Epidermal melanocyte (primary cell): ENCODE results near the gene CWH43.
"Not testable (repeated sequence)": the region's sequence is repeated elsewhere in the genome, so short reads cannot be mapped to it uniquely, and the experiment has no call there.

Experiments
- DNase-seq: peaks from one replicate; pipeline ENCODE4 v3.0.0; 2011; ENCODE audit warnings: low spot score; ENCODE audit not compliant: insufficient read length

CWH43 gene

GRCh38 chr4:48974979-48975640 lies 11.0 kb upstream of the CWH43 start:
- no peak for DNase-seq

- no peak for DNase-seq
Measured at GRCh38 chr4:48976041-48976440, 10.0 kb upstream of the CWH43 start.

GRCh38 chr4:48979914-48980579 lies 6.0 kb upstream of the CWH43 start:
- DNase-seq, result no peak

- DNase-seq, result not testable (repeated sequence)
Measured at GRCh38 chr4:48984005-48984404, 2.1 kb upstream of the CWH43 start.

GRCh38 chr4:48985602-48985975 lies 486 bp upstream of the CWH43 start:
- DNase-seq, result no peak

- DNase-seq, result no peak
Measured at GRCh38 chr4:48986654-48987164, 634 bp downstream of the CWH43 start.

- DNase-seq, result no peak
Measured at GRCh38 chr4:48989461-48990203, 3.6 kb downstream of the CWH43 start.

GRCh38 chr4:48991357-48991756 lies 5.3 kb downstream of the CWH43 start:
- DNase-seq, result no peak

- no peak for DNase-seq
Measured at GRCh38 chr4:48997962-48998361, 11.9 kb downstream of the CWH43 start.

- DNase-seq, result no peak
Measured at GRCh38 chr4:48998440-48998839, 12.4 kb downstream of the CWH43 start.

GRCh38 chr4:49000806-49001205 lies 14.7 kb downstream of the CWH43 start:
- DNase-seq, result no peak

- no peak for DNase-seq
Measured at GRCh38 chr4:49002931-49003330, 16.9 kb downstream of the CWH43 start.

GRCh38 chr4:49018718-49019295 lies 32.7 kb downstream of the CWH43 start:
- no peak for DNase-seq

- no peak for DNase-seq
Measured at GRCh38 chr4:49032440-49033161, 46.5 kb downstream of the CWH43 start.

- DNase-seq, result no peak
Measured at GRCh38 chr4:49036528-49036927, 50.5 kb downstream of the CWH43 start.

GRCh38 chr4:49044270-49044669 lies 58.2 kb downstream of the CWH43 start:
- no peak for DNase-seq

- no peak for DNase-seq
Measured at GRCh38 chr4:49058306-49058705, 72.2 kb downstream of the CWH43 start.

- DNase-seq, result no peak
Measured at GRCh38 chr4:49063670-49064069, 77.6 kb downstream of the CWH43 start.

GRCh38 chr4:49072196-49072595 lies 86.1 kb downstream of the CWH43 start:
- DNase-seq, result not testable (repeated sequence)

- not testable (repeated sequence) for DNase-seq
Measured at GRCh38 chr4:49091883-49092282, 105.8 kb downstream of the CWH43 start.

GRCh38 chr4:49092608-49093135 lies 106.6 kb downstream of the CWH43 start:
- DNase-seq, result not testable (repeated sequence)
